HT1080 (cell line): ENCODE data around the gene DNAJC28. TPM values are rescaled to one million over a fixed set of nuclear protein-coding genes. Genes with fewer than 3 reads are reported as not detected.
"Not testable (repeated sequence)": the region's sequence is repeated elsewhere in the genome, so short reads cannot be mapped to it uniquely, and the experiment has no call there.

Source experiments
- DNase-seq: peaks from one replicate; pipeline ENCODE4 v3.0.0-alpha.2; 2015; ENCODE audit warnings: low read depth
- total RNA-seq: library from RNA; depleted of rRNA; stranded (reverse); fragments of >200 nt; shearing (Covaris generic); gene quantifications from 2 replicates; pipeline ENCODE4 v1.2.3, GENCODE V29; 2014

DNAJC28 gene
- total RNA-seq, 1 experiment from 2014 or later: 0.68 TPM

DNA sequence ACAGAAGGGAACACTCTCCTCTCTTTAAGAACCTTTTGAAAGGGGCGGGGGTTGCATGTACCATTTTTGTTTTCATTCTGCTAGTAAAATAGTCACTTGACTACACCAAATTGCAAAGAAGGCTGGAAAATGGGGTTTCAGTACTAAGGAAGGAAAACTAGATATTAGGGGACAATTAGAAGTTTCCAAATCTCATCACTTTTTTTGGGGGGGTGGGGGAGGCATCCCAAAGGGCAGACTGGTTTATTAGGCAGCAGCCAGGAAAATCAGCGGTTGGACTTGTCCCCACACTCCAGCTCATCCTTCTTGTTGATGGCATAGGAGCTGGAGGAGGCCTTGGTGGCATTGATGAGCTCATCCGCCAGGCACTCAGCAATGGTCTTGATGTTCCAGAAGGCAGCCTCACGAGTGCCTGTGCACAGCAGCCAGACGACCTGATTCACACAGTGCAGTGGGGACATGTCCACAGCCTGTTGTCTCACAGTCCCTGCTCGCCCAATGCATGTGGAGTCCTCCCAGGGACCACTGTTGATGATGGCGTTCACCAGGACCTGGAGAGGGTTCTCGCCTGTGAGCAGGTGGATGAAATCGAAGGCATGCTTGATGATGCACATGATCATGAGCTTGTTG is 10.1 kb downstream of the DNAJC28 start:
- no peak for DNase-seq

DNA sequence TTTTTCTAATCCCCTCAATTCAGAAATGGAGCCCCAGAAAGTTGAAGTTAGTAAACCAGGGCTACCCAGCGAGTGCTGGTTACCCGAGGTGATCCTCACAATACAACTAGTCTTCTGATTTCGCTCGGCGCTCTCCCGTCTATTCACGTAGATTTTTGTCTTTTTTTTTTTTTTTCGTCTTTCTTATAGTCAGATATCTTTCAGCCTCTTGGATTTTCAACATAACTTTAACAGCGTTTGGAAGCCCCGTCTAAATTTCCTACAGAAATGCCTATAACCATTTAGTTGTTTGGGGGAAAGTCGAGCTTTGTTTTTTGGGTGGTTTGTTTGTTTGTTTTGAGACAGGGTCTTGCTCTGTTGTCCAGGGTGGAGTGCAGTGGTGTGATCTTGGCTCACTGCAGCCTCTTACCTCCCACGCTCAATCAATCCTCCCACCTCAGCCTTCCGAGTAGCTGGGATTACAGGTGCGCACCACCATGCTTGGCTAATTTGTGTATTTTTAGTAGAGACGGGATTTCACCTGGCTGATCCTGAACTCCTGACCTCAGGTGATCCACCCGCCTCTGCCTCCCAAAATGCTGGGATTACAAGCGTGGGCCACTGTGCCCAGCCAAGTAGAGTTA is 10.9 kb downstream of the DNAJC28 start:
- no peak for DNase-seq

DNA sequence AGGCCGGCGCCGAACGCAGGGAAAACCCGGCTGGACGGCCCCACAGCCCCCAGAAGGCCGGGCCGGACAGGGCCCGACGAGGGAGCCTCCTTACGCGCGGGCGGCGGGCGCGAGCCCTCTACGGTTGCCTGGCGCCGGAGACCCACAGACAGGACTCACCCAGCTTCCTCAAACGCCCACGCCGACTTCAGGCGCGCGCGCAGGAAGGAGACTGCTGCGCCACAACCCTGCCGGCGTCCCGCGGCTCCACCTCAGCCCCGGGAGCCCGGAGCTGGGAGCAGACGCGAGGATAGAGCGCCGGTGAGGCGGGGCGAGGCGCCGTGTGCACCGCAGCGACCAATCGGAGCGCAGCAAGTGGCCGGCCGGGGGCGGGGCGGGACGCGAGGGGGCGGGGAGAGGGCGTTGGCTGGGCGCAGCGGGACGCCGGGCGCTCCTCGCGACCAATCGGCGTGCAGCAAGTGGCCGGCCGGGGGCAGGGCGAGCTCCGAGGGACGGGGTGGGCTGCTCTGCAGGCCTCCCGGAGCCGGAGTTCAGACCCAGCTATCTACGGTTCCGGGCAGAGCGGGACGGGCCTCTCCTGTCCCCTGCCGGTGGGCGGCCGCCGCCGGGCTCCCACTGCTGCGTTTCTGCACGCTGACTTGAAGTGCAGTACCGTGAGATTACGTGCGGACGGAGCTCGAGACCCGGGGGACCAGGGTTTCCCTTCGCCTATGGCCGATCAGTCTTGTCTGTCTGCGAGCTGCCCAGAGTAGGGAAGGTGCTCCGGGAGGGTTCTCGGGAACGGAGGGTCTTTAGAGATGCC is 11.6 kb downstream of the DNAJC28 start, which contains the start of gene TMEM50B:
Gene TMEM50B, minus strand, starts transcription at position 296 of the 802 bp plus-strand sequence. CDS start 11,089 bp downstream, outside the sequence.
- peak; percentile 90 for DNase-seq

DNA sequence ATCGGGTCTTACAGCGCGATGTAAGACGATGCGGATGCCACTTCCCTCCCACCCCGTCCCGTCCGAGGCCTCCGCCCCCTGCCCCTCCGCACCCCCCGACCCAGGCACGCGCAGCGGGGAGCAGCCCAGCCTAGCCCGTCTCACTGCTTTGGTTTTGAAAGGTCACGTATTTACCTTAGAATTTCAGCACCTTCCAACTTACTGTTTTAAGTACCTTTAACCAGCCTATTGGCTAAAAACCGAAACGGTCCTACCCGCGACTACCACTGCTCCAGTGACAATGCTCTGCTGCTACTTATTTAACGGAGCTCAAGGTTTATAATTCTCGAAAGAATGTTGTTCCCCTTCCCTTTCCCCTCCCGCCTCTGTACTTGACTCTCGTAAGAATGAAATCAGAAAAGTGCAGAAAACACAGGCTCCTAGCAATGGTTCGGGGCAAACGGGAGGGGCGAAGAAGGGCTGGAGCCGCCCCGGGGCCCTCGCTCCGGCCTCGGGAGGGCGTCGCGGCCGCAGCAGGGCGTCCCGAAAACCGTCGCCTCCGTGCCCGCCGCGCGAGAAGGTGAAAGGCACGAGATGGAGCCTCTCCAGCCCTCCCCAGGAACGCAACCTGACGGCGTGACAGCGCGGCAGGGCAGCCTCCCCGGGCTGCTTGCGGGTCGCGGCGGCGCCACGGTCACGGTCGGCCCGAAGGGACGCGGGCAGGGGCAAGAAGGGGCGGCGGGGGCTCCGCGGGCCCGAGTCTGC is 12.4 kb downstream of the DNAJC28 start:
- DNase-seq: no peak

DNA sequence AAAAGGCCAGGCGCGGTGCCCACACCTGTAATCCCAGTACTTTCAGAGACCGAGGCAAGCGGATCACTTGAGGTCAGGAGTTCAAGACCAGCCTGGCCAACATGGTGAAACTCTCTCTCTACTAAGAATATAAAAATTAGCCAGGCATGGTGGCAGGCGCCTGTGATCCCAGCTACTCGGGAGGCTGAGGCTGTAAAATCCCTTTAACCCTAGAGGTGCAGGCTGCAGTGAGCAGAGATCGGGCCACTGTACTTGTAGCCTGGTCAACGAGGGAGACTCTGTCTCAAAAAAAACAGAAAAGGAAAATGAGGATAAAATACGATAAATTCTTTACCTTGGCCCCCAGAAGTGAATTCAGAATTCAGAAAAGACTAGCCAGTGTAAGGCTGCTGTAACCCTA is 13.3 kb downstream of the DNAJC28 start:
- no peak for DNase-seq

DNA sequence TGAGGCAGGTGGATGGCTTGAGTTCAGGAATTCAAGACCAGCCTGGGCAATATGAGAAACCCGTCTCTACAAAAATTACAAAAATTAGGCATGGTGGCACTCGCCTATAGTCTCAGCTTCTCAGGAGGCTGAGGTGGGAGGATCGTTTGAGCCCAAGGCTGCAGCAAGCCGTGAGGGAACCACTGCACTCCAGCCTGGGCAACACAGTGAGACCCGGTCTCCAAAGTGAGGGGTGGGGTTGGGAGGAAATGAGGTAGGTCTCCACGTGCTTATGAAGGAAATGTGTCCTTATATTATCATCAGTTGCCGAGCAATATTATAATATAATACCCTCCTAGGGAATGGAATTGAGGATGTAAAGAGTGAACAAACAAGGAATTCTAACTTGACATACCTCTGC is 14.4 kb downstream of the DNAJC28 start:
- DNase-seq: no peak

DNA sequence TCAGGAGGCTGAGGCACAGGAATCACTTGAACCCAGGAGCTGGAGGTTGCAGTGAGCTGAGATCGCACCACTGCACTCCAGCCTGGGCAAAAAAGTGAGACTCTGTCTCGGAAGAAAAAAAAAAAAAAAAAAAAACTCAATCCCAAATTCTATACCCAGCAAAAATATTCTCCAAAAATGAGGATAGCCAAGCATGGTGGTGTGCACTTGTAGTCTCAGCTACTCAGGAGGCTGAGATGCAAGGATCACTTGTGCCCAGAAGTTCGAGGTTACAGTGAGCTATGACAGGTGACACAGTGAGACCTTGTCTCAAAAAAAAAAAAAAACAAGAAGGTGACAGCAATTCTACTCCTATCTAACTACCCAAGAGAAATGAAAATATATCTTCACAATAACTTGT is 18.2 kb downstream of the DNAJC28 start:
- no peak for DNase-seq

DNA sequence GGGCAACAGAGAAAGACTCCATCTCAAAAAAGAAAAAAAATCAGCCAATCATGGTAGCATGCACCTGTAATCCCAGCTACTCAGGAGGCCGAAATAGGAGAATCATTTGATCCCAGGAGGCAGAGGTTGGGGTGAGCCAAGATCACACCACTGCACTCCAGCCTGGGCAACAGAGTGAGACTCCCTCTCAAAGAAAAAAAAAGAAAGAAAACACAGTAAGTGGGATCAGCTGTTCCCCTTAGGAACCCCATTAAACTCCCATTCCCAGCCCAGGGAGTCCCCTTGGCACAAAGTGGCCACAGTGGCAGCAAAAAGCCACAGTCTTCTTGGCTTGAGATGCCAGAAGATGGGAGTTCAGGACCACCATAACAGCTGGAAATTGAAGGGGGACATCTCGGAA is 20.8 kb downstream of the DNAJC28 start:
- DNase-seq: no peak

DNA sequence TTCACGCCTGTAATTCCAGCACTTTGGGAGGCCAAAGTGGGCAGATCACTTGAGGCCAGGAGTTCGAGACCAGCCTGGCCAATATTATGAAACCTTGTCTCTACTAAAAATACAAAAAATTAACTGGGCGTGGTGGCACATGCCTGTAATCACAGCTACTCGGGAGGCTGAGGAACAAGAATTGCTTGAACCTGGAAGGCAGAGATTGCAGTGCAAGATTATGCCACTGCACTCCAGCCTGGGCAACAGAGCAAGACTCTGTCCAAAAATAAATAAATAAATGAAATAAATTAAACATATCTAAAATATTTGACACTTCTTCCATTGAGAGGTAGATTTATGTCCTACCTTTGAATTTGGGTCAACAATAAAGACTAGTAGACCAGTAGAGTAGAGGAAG is 22.3 kb downstream of the DNAJC28 start:
- DNase-seq: not testable (repeated sequence)

DNA sequence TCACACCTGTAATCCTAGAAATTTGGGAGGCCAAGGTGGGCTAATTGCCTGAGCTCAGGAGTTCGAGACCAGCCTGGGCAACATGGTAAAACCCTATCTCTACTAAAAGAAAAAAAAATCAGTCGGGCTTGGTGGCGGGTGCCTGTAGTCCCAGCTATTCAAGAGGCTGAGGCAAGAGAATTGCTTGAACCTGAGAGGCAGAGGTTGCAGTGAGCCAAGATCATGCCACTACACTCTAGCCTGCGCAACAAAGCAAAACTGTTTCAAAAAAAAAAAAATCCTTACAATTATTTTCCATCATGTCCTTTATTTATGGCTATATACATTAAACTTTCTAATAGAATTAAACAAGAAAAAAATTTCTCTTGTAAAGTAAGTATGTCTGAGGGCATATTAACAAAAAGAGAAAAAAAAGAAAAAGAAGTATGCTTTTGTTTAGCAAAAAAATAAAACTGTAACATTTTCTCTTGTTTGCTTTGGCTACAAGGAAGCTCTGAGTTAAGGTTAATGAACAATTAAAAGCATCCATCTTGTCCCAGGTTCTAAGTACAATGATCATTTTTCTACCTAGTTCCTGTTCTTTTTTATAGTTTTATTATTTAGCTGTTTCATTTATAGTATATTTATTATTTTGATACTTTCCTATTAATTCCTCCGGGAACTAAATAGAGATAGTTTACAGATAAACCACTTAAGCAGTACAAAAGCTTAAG is 29.8 kb downstream of the DNAJC28 start:
- DNase-seq: no peak

DNA sequence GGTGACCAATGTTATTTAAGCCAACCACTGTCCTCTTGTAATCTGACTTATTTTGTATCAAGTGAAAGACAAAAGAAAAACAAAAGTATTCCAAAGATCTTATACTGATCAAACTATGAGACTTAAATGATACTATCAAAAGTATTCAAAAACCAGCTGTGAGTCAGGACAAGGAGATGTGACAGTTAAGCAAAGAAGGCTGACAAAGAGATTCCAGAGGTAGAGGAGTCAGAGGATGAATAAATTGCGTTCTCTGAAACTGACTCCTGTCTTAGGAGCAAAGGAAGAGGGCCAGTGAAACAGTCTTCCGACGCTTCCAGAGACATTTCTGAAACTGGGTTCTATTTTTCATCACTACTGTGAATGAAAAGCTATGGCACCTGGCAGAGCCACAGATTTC is 32.7 kb downstream of the DNAJC28 start:
- no peak for DNase-seq

DNA sequence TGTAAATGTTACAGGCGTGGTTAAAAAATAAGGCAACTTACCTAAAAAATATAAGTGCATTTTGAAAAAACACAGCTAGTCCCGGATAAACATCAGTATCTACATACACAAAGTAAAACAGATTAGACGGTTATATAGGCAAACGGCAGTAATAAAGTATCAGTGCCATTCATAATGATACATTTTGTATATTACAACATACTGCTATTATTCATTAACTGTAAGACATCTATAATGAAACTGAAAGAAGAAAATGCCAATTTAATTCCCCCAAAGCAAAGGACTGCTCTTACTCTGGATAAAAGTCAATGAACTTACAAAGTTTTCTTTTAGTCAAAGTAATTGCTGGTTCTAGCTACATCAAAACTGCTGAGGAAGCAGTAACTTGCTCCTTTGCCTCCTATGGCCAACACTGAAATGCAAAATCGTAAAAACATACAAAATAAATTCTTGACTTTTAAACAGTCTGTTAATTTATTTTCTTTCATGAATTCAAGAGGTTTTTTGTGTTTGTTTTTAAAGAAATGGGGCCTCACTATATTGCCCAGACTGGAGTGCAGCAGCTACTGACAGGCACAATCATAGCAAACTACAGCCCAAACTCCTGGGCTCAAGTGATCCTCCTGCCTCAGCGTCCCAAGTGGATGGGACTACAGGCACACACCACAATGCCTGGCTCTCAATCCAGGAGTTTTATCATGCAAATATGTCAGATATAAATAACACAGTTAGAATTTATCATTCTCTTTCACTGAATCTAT is 35.6 kb downstream of the DNAJC28 start:
- DNase-seq: no peak

DNA sequence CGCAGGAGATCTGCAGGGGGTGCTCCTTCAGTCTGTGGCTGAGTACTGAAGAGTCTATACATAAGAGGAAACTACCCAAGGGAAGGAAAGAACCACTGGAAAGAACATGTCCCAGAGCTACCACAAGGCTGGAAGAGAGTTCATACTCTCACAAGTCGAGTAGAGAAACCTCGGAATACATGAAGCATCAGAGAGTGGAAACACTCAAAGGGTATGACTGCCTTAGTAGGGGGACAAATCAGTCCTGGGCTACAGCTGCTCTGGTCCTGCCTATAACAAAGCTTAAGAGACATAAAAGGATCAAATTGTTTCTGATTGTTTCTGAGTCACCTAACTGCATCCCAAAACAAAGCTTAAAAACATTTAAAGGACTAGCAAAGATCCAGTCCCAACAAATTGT is 39.2 kb downstream of the DNAJC28 start:
- no peak for DNase-seq

DNA sequence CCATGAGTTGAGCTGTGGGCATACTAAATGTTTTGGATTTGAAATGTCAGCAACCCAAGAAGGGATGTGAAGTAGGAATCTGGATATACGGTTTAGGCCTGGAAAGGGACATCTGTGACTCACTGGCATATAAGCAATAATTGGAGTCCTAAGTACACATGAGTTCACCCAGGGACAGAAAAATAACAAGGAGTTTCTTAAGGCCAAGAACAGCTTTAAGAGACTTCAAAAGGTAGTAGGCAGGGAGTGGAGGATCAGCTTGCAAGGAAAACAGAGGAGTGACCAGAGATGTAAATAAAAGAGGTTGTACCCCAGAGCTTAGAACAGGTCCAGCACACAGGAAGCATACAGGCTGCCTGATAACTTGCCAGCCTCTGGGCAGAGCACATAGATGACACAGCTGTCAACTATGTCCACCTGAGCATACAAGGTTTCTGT is 39.9 kb downstream of the DNAJC28 start:
- peak; percentile 49 for DNase-seq

DNA sequence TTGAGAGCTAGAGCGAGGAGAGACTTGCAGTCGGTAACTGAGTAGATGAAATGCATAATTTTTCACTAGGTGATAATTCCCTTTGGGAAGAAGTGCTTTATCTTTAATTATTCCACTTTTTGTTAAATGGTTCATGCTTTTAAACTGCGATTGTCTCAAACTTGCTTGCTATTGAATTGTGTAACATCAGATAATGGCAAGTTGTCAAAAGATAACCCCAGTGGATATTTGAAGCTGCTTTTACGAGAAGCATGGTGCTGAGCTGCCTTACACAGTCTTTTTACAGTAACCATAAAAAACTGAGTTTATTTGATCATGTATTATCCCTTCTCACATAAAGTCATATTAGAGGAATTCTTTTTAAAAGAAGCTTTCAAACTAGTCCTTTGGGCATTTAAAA is 41.9 kb downstream of the DNAJC28 start:
- no peak for DNase-seq

DNA sequence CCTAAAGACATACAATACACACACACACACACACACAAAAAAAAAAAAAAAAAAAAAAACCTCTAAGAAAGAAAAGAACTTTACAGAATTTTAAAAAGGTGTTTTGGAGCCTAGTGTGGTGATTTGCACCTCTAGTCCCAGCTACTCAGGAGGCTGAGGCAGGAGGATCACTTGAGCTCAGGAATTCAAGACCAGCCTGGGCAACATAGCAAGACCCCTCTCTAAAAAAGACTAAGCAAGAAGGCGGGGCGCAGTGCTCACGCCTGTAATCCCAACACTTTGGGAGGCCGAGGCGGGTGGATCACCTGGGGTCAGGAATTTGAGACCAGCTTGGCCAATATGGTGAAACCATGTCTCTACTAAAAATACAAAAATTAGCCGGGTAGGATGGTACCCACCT is 44.9 kb downstream of the DNAJC28 start:
- not testable (repeated sequence) for DNase-seq

DNA sequence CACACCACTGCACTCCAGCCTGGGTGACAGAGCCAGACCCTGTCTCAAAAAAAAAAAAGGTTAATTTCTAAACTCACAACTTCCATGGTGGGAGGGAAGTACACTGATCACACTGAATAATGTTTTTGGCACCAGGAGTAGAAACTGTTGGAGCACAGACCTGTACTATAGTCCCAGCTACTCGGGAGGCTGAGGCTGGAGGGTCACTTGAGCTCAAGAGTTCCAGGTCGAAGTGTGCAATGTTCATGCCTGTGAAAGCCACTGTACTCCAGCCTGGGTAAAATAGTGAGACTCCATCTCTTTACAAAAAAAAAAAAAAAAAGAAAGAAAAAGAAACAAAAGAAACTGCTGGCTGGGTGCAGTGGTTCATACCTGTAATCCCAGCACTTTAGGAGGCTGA is 47.0 kb downstream of the DNAJC28 start:
- DNase-seq: no peak

DNA sequence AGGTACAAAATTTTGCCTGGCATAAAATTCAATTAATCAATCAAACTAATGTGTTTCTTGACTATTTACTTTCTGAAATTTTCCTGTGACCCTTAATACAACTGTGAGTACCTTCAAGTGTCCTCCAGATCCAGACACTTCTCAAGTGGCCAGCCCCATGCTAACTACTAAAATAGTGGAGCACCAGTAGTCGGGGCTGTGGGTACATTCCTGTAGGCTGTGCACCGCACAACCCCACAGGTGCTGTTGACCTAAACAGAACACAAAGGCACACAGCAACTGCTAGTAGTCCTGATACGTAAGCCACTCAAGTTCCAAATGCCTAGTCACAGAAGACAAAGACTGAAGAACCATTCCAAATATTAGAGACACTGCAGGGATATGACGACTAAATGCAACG is 48.3 kb downstream of the DNAJC28 start:
- DNase-seq: no peak

DNA sequence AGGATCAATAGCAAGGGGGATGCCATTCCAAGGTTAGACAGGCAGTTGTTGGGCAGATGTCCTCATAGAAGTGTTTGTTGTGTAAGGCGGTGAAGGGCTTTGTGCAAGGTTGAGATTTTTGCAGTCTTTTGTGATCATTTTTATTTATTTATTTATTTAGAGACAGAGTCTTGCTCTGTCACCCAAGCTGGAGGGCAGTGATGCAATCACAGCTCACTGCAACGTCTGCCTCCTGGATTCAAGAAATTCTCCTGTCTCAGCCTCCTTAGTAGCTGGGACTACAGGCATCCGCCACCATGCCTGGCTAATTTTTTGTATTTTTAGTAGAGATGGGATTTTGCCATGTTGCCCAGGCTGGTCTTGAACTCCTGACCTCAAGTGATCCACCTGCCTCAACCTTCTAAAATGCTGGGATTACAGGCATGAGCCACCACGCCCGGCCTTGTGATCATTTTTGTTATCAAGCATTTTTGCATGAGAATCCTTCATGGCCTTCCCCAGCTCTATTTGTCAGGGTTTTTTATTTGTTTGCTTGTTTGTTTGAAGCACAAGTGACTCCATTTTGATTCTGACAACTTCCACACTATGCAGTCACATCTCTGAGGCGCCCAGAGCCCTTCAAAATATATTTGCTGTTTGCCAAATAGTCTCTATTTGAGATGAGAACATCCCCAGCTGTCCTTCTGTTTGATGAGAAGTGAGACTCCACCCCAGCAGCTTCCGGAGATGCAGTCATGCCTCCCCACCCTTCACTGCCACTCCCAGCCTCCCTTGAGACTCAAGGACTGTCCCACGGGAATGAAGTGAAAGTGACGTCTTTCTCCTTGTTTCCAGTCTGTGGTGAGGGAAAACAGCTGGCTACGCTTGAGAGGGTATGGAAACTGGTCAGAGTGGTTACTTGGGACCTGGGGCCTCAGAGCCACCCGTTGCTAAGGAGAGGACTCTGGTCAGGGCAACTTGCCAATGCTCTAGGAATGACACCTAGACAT is 49.7 kb downstream of the DNAJC28 start:
- peak; percentile 86 for DNase-seq
